HEK293T (cell line): ENCODE measurements around the gene PRDM16.

ENCODE experiments used
- BHLHE40 ChIP-seq: fragments of 450-650 bp; IDR thresholded peaks from 2 replicates; pipeline ENCODE4 v1.6.1; 2016; ENCODE audit warnings: mild to moderate bottlenecking, moderate library complexity, borderline replicate concordance
- CTBP1 ChIP-seq: fragments of 450-650 bp; IDR thresholded peaks from 2 replicates; pipeline ENCODE4 v1.6.1; 2016; ENCODE audit warnings: borderline replicate concordance
- ELF4 ChIP-seq: fragments of 450-650 bp; IDR thresholded peaks from 2 replicates; pipeline ENCODE4 v1.6.1; 2017; ENCODE audit warnings: antibody characterized with exemption
- FOXK2 ChIP-seq: fragments of 450-650 bp; IDR thresholded peaks from 2 replicates; pipeline ENCODE4 v1.6.1; 2016; ENCODE audit warnings: mild to moderate bottlenecking
- FOXM1 ChIP-seq: fragments of 450-650 bp; IDR thresholded peaks from 2 replicates; pipeline ENCODE4 v1.6.1; 2017; ENCODE audit warnings: mild to moderate bottlenecking, borderline replicate concordance
- HDGF ChIP-seq: fragments of 450-650 bp; IDR thresholded peaks from 2 replicates; pipeline ENCODE4 v1.6.1; 2017; ENCODE audit warnings: antibody characterized with exemption, borderline replicate concordance
- PKNOX1 ChIP-seq: fragments of 450-650 bp; IDR thresholded peaks from 2 replicates; pipeline ENCODE4 v1.6.1; 2016
- SP1 ChIP-seq: fragments of 450-650 bp; IDR thresholded peaks from 2 replicates; pipeline ENCODE4 v1.6.1; 2017
- SUZ12 ChIP-seq: fragments of 450-650 bp; IDR thresholded peaks from 2 replicates; pipeline ENCODE4 v1.6.1; 2016; ENCODE audit warnings: mild to moderate bottlenecking
- TARDBP ChIP-seq: fragments of 450-650 bp; IDR thresholded peaks from 2 replicates; pipeline ENCODE4 v1.6.1; 2016
- ZNF384 ChIP-seq: fragments of 450-650 bp; IDR thresholded peaks from 2 replicates; pipeline ENCODE4 v1.6.1; 2016

GRCh38 chr1:3323796-3324703 lies 255.0 kb downstream of the PRDM16 start:
- TF ChIP-seq FOXM1: no peak
- no peak for TF ChIP-seq TARDBP
- TF ChIP-seq HDGF: no peak
- no peak for TF ChIP-seq ZNF384
- TF ChIP-seq SUZ12: no peak
- TF ChIP-seq ELF4: no peak
- TF ChIP-seq CTBP1: no peak
- no peak for TF ChIP-seq SP1
- TF ChIP-seq PKNOX1: no peak
- no peak for TF ChIP-seq FOXK2
- no peak for TF ChIP-seq BHLHE40
